ENCODE measurements around the gene IGSF9B. TPM values are rescaled to one million over a fixed set of nuclear protein-coding genes. Genes with fewer than 3 reads are reported as not detected.

The IGSF9B gene
- total and polyA plus RNA-seq, 9 of the 15 experiments (the other 6 are each of a cell fraction or from before 2014, with no cell fraction given) = 0.09 TPM; not detected in 8

DNA sequence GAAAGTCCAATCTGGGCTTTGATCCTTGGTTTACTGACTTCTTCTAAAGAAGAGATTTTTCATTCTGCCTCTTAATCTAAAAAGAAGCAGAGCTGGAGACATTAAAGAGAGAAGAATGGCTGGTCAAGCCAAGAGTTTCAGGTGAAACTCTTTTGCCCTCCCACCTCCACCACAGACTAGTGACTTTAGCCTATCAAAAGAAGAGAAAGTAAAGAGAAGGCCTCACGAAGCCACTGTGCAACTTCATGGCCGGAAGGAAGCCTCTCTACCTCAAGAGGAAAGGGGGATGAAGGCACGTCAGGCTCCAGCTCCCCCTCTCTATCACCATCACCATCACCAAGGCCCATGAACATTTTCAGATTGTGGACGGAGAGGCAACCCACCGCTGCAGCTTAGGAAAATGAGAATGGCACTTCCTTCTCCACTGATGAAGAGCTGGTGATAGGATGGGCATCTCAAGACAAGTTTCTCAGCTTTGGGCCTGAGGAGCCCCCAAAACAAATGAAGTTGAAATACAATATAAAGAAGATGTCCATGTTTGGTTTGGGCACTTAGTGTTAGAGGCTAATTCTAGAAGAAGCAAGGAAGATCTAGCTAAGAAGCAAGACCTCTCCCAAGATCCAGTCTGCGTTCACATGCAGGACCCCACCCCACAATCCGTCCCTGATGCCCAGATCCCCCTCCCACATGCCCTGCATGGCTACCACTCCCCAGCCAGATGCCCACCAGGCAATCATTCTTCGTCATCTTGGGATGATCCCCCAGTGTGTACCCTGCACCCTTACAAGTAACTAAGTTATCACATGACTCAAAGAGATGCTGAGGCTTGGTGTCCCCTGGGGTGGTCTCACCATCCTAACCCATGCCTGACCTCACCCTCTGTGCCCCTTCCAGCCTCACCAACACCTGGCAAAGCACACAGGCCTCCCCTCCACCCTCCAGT, 52.6 kb downstream of the IGSF9B start:
- H3K4me1 ChIP-seq (replicated peaks in 1 of 2; ENCODE audit: control insufficient read depth in 2 of 2, insufficient read depth in 2 of 2, low read length in 2 of 2) = no peaks in the 10 kb centered on the region
- no peak for TF ChIP-seq BRD4 (IDR thresholded peaks at IDR 0.05)
- TF ChIP-seq KDM2B (CRISPR knock-in tag; IDR thresholded peaks at IDR 0.05) = no peak
- no peak for TF ChIP-seq POLR2B (IDR thresholded peaks at IDR 0.05; ENCODE audit: low read depth, partially characterized antibody)
- TF ChIP-seq, protein P1, sequence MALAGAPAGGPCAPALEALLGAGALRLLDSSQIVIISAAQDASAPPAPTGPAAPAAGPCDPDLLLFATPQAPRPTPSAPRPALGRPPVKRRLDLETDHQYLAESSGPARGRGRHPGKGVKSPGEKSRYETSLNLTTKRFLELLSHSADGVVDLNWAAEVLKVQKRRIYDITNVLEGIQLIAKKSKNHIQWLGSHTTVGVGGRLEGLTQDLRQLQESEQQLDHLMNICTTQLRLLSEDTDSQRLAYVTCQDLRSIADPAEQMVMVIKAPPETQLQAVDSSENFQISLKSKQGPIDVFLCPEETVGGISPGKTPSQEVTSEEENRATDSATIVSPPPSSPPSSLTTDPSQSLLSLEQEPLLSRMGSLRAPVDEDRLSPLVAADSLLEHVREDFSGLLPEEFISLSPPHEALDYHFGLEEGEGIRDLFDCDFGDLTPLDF (CRISPR knock-in tag; IDR thresholded peaks at IDR 0.05) = no peak
- no peak for TF ChIP-seq SETDB1 (IDR thresholded peaks at IDR 0.05; ENCODE audit: low read length)
- no peak for TF ChIP-seq ETV1 (tag; conservative IDR thresholded peaks at IDR 0.05; ENCODE audit: low read depth)
- no peak for TF ChIP-seq U2AF2 (optimal IDR thresholded peaks at IDR 0.05; ENCODE audit: low read depth, low read length)
- no peak for TF ChIP-seq KAT2B (IDR thresholded peaks at IDR 0.05; ENCODE audit: low read depth, low read length)
- H3K36me3 ChIP-seq (ENCODE audit: control insufficient read depth, insufficient read depth, low read length) = no peaks in the 10 kb centered on the region
- H2AFZ ChIP-seq (ENCODE audit: low read depth, low read length) = no peak overlapping the region
- no peaks in the 10 kb centered on the region for H3K9me1 ChIP-seq (ENCODE audit: control insufficient read depth, insufficient read depth, low read length)
- intact Hi-C loops (cut with micrococcal nuclease) = no loop called here
- H3K9ac ChIP-seq (ENCODE audit: insufficient read depth in 1 of 2, low read depth in 2 of 2, low read length in 2 of 2) = no peak overlapping the region
- H3K79me2 ChIP-seq (ENCODE audit: control insufficient read depth, insufficient read depth, low read length) = no peaks in the 10 kb centered on the region
- ATAC-seq = no peak
- no peak overlapping the region for H3K4me3 ChIP-seq
- POLR2A ChIA-PET = interaction anchor here (0.6 kb wide), 1 partner anchor 173 kb away, joined by 3 read pairs; no protein-coding TSS in a partner anchor
- FAIRE-seq = no peak
- H4K20me1 ChIP-seq (replicated peaks; ENCODE audit: control insufficient read depth, insufficient read depth, low read length) = no peaks in the 10 kb centered on the region; the same call in 1 of the 2 replicates
- WGBS (ENCODE audit: insufficient coverage, low coverage, missing lambda C conversion rate) = 0% methylated on average over 8 of the region's 8 CpGs
- no peak for DNase-seq (ENCODE audit: extremely low read depth in 1 of 4, low spot score in 3 of 4)
- H3K9me3 ChIP-seq (replicated peaks; ENCODE audit: control insufficient read depth, insufficient read depth, low read depth, low read length) = no peaks in the 10 kb centered on the region
- no peak overlapping the region for H3K4me2 ChIP-seq (ENCODE audit: insufficient read depth, low read length)
- in situ Hi-C loops (cut with MboI) = no loop called here
- H3K27me3 ChIP-seq (ENCODE audit: control insufficient read depth in 2 of 2, insufficient read depth in 2 of 2, low read length in 2 of 2) = peaks cover 2 to 30% of the 10 kb centered on the region in 2 experiments; a peak in 3 of 5 replicates
- BruUV-seq (replicated peaks) = no TSS peak
- CTCF ChIA-PET (ENCODE audit: low intra/inter-chr PET ratio) = no interaction called here
- no peak overlapping the region for H3K27ac ChIP-seq (ENCODE audit: extremely low read depth, low read depth, low read length)
